ENCODE data around the gene NSG1.

GRCh38 chr4:4415806-4416805 is 29.2 kb downstream of the NSG1 start:
- TF ChIP-seq EZH2 (IDR thresholded peaks at IDR 0.05; ENCODE audit: low read depth) (no peak), CTCF (conservative IDR thresholded peaks at IDR 0.05) (no peak)
